Esophagus muscularis mucosa (tissue), 4 donors: ENCODE results near the gene PTPN12. TPM values are rescaled to one million over a fixed set of nuclear protein-coding genes. Genes with fewer than 3 reads are reported as not detected.
"Not testable (repeated sequence)": the region's sequence is repeated elsewhere in the genome, so short reads cannot be mapped to it uniquely, and the experiment has no call there.

ENCODE experiments used
- DNase-seq: peaks from one replicate; pipeline ENCODE4 v3.0.0-alpha.2; 2017; ENCODE audit errors: extremely low spot score
- H3K27ac ChIP-seq, 4 donors: fragments of 200-600 bp; sonication (generic); replicated peaks in 1 of 4; 1 replicate in 3 of 4; 2 replicates in 1 of 4; pipeline ENCODE4 v1.5.1; 2016 to 2019; ENCODE audit warnings: mild to moderate bottlenecking in 1 of 4
- H3K27me3 ChIP-seq, 4 donors: fragments of 200-600 bp; sonication (generic); one replicate each; pipeline versions ENCODE4 v1.5.1 to v1.6.0; 2016 to 2019
- H3K36me3 ChIP-seq, 4 donors: fragments of 200-600 bp; sonication (generic); one replicate each; pipeline ENCODE4 v1.5.1; 2016 to 2019
- H3K4me1 ChIP-seq, 4 donors: fragments of 200-600 bp; sonication (generic); one replicate each; pipeline ENCODE4 v1.5.1; 2016 to 2019
- H3K4me3 ChIP-seq, 4 donors: fragments of 200-600 bp; sonication (generic); 1 replicate in 2 of 4; 2 replicates in 2 of 4; pipeline ENCODE4 v1.5.1; 2016 to 2019; ENCODE audit warnings: mild to moderate bottlenecking in 4 of 4, moderate library complexity in 1 of 4
- H3K9me3 ChIP-seq, 4 donors: fragments of 200-600 bp; sonication (generic); 1 replicate in 3 of 4; 2 replicates in 1 of 4; pipeline ENCODE4 v1.5.1; 2016 to 2019
- EP300 ChIP-seq: sonication (generic); formaldehyde crosslinking; IDR thresholded peaks from one replicate; pipeline ENCODE4 v1.6.1; 2017; ENCODE audit warnings: antibody characterized with exemption
- POLR2A ChIP-seq: fragments of 450-650 bp; IDR thresholded peaks from one replicate; pipeline ENCODE4 v1.6.1; 2017; ENCODE audit warnings: antibody characterized with exemption, moderate library complexity, mild to moderate bottlenecking, low read depth
- POLR2AphosphoS5 ChIP-seq, 2 donors: sonication (generic); formaldehyde crosslinking; IDR thresholded peaks; one replicate each; pipeline ENCODE4 v1.6.1; 2017; ENCODE audit warnings: antibody characterized with exemption in 2 of 2
- WGBS: methylation state at CpG from one replicate; pipeline ENCODE4 v1.1.5; 2018; 5-methylcytosine and 5-hydroxymethylcytosine counted together
- intact Hi-C: fragments of 100-400 bp; cut with DNase I; formaldehyde crosslinking; loops from one replicate; pipeline ENCODE4 v1.15.1; 2023
- total RNA-seq, 4 donors: library from RNA; depleted of rRNA; stranded (reverse); fragments of >200 nt; gene quantifications; one replicate each; pipeline versions ENCODE4 v1.1.0 to v1.2.1, GENCODE V29; 2016
- TF ChIP-seq, protein P1 (sequence below), 3 experiments: fragments of 200-600 bp in 2 of 3; fragments of 450-650 bp in 1 of 3; sonication (generic) in 2 of 3; IDR thresholded peaks; one replicate each; pipeline ENCODE4 v1.5.1; 2017 to 2019; ENCODE audit warnings: antibody characterized with exemption in 3 of 3, mild to moderate bottlenecking in 2 of 3, moderate library complexity in 1 of 3

Gene PTPN12
- total RNA-seq, 4 donors from 2014 or later: 89.1 to 126 (median 98.4) TPM

DNA sequence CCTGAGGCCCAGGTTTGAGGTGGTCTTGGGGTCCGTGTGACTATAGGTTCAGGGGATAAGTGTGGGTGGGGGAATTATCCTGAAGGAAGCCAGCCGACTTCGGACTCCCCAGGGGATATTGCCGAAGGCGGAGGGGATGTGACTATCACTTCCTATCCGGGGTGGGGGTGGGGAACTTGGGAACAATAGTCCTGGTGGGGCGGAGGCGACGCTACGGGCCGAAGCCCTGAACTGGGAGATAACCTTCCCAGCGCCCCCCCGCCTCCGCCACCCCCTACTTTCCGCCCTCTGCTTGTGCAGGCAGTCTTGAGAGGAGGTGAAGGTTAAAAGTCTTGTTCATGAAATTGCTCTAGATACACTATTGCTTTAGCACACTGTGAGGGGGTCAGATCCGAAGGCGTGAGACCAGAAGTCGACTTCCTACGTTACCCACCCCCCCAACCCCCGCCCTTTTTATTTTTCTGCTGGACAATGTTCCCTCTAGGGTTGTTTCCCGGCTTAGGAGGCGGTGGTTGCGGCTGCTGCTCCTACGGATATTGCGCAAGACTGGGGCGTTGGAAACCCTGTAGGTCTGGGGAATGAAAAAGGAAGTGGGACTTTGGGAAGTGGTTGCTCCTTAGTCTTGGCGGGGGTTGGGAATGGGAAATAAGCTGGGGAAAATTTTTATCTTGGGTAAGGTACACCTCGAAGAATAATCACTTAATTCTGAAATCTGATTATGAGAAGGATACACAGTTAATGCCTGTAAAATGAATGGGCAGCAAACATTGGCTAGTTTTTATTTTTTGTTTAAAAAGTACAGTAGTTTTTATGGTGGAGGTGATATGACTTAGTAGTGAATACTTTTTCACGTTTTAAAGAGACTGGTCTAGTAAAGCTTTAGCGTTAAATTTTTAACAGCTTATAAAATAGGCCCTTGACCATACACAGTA is 1.5 kb downstream of the PTPN12 start:
- DNase-seq: peak; percentile 98
- H3K27ac ChIP-seq: peak overlapping the region; percentile 95 to 100 (median 98)
- peaks cover 39 to 52% (median 51%) of the 10 kb centered on the region in 4 donors for H3K4me1 ChIP-seq
- H3K4me3 ChIP-seq: peak overlapping the region; percentile 89 to 100 (median 100)
- intact Hi-C loops: loop anchor here (5.0 to 10.0 kb wide), 3 partner anchors 94 to 341 kb away; partner anchors contain the start of genes FGL2, PHTF2 and TMEM60
- under 1% methylated on average over 24 of the region's 30 CpGs for WGBS
- H3K27me3 ChIP-seq: no peaks in the 10 kb centered on the region
- TF ChIP-seq POLR2A (peak; percentile 5), POLR2AphosphoS5 (IDR thresholded peaks at IDR 0.05) (peak; percentile 74 to 75)
- TF ChIP-seq, protein P1, sequence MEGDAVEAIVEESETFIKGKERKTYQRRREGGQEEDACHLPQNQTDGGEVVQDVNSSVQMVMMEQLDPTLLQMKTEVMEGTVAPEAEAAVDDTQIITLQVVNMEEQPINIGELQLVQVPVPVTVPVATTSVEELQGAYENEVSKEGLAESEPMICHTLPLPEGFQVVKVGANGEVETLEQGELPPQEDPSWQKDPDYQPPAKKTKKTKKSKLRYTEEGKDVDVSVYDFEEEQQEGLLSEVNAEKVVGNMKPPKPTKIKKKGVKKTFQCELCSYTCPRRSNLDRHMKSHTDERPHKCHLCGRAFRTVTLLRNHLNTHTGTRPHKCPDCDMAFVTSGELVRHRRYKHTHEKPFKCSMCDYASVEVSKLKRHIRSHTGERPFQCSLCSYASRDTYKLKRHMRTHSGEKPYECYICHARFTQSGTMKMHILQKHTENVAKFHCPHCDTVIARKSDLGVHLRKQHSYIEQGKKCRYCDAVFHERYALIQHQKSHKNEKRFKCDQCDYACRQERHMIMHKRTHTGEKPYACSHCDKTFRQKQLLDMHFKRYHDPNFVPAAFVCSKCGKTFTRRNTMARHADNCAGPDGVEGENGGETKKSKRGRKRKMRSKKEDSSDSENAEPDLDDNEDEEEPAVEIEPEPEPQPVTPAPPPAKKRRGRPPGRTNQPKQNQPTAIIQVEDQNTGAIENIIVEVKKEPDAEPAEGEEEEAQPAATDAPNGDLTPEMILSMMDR (IDR thresholded peaks at IDR 0.05): no peak
- H3K36me3 ChIP-seq: no peaks in the 10 kb centered on the region
- no peaks in the 10 kb centered on the region for H3K9me3 ChIP-seq

- H3K27ac ChIP-seq: peak overlapping the region in 1 of 4 donors; percentile 95
- TF ChIP-seq POLR2AphosphoS5 (IDR thresholded peaks at IDR 0.05) (no peak), EP300 (no peak), POLR2A (no peak)
- TF ChIP-seq, protein P1 (IDR thresholded peaks at IDR 0.05): no peak
- peak overlapping the region; percentile 21 to 100 (median 94) for H3K4me3 ChIP-seq
- intact Hi-C loops: no loop called here
- WGBS: 73% methylated on average over 4 of the region's 4 CpGs
- peaks cover 47 to 70% (median 66%) of the 10 kb centered on the region in 4 donors for H3K4me1 ChIP-seq
- no peaks in the 10 kb centered on the region for H3K27me3 ChIP-seq
- DNase-seq: no peak
- no peaks in the 10 kb centered on the region for H3K36me3 ChIP-seq
- H3K9me3 ChIP-seq: no peaks in the 10 kb centered on the region
These were observed 3.3 kb downstream of the PTPN12 start for GRCh38 chr7:77540402-77540822.

GRCh38 chr7:77540993-77541392 is 3.9 kb downstream of the PTPN12 start:
- H3K9me3 ChIP-seq, H3K4me3 ChIP-seq, H3K36me3 ChIP-seq, intact Hi-C loops, DNase-seq, H3K27me3 ChIP-seq: not testable (repeated sequence)
- Histone ChIP-seq H3K27ac (peak overlapping the region in 1 of 4 donors; percentile 4), H3K4me1 (peaks cover 48 to 69% (median 69%) of the 10 kb centered on the region in 4 donors)
- WGBS: 99% methylated on average over 7 of the region's 7 CpGs

DNA sequence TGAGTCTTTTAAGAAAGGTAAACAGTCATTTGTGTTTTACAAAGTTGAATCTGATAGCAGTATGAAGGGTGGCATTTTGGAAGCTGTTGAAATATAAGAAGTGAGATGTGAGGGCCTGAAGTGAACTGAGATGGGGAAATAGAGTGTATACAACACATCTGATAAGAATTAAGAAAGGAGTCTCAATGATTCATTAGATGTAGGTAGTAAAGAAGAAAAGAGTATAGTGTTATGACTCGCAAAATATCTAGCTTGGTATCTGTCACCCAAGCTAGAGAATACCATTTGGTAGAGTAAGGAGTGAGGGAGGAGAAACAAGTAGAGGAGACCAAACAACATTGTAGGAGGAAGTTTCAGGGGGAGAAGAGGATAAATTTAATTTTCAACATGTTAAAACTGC is 5.3 kb downstream of the PTPN12 start:
- H3K4me1 ChIP-seq: peaks cover 55 to 75% (median 69%) of the 10 kb centered on the region in 4 donors
- no peak overlapping the region for H3K4me3 ChIP-seq
- 90% methylated on average over 1 of the region's 1 CpG for WGBS
- intact Hi-C loops: no loop called here
- no peaks in the 10 kb centered on the region for H3K27me3 ChIP-seq
- H3K36me3 ChIP-seq: no peaks in the 10 kb centered on the region
- H3K9me3 ChIP-seq: no peaks in the 10 kb centered on the region
- no peak for DNase-seq
- TF ChIP-seq, protein P1 (IDR thresholded peaks at IDR 0.05): no peak
- no peak for TF ChIP-seq POLR2A
- H3K27ac ChIP-seq: no peak overlapping the region

GRCh38 chr7:77542895-77543294 is 5.8 kb downstream of the PTPN12 start:
- 53% methylated on average over 2 of the region's 2 CpGs for WGBS
- Histone ChIP-seq H3K4me1 (peaks cover 58 to 80% (median 73%) of the 10 kb centered on the region in 4 donors), H3K27me3 (no peaks in the 10 kb centered on the region), H3K27ac (no peak overlapping the region), H3K36me3 (no peaks in the 10 kb centered on the region), H3K9me3 (no peaks in the 10 kb centered on the region), H3K4me3 (no peak overlapping the region)
- no peak for DNase-seq
- intact Hi-C loops: no loop called here
- TF ChIP-seq POLR2A: no peak
- TF ChIP-seq, protein P1 (IDR thresholded peaks at IDR 0.05): no peak
- no peak for TF ChIP-seq EP300
